ENCODE data around the gene RSF1. TPM values are rescaled to one million over a fixed set of nuclear protein-coding genes. Genes with fewer than 3 reads are reported as not detected.

Gene RSF1
- total RNA-seq, 1 donor from 2014 or later = 40.6 TPM

- H3K9me3 ChIP-seq (replicated peaks) = no peaks in the 10 kb centered on the region
- no peak for DNase-seq
- peaks cover 3% of the 10 kb centered on the region for H3K4me1 ChIP-seq
- no peaks in the 10 kb centered on the region for H3K27me3 ChIP-seq (ENCODE audit: low read depth)
- no peak overlapping the region for H3K4me3 ChIP-seq
- TF ChIP-seq CTCF (IDR thresholded peaks at IDR 0.05; ENCODE audit: borderline replicate concordance) = no peak
- intact Hi-C loops (cut with micrococcal nuclease) = no loop called here
- no peak overlapping the region for H3K27ac ChIP-seq (replicated peaks)
- peaks cover 23% of the 10 kb centered on the region for H3K36me3 ChIP-seq
Observed at GRCh38 chr11:77661670-77662069, 158.9 kb downstream of the RSF1 start.

GRCh38 chr11:77660947-77661346 is 159.6 kb downstream of the RSF1 start:
- no peak overlapping the region for H3K4me3 ChIP-seq
- H3K36me3 ChIP-seq = peaks cover 16% of the 10 kb centered on the region
- H3K27me3 ChIP-seq (ENCODE audit: low read depth) = no peaks in the 10 kb centered on the region
- H3K4me1 ChIP-seq = peaks cover 3% of the 10 kb centered on the region
- intact Hi-C loops (cut with micrococcal nuclease) = no loop called here
- H3K9me3 ChIP-seq (replicated peaks) = no peaks in the 10 kb centered on the region
- TF ChIP-seq CTCF (IDR thresholded peaks at IDR 0.05; ENCODE audit: borderline replicate concordance) = no peak
- DNase-seq = no peak
- no peak overlapping the region for H3K27ac ChIP-seq (replicated peaks)

GRCh38 chr11:77658213-77659013 is 162.1 kb downstream of the RSF1 start:
- Histone ChIP-seq H3K4me3 (no peak overlapping the region), H3K9me3 (replicated peaks) (no peaks in the 10 kb centered on the region), H3K27ac (replicated peaks) (no peak overlapping the region), H3K4me1 (no peaks in the 10 kb centered on the region), H3K36me3 (no peaks in the 10 kb centered on the region), H3K27me3 (ENCODE audit: low read depth) (no peaks in the 10 kb centered on the region)
- no peak for TF ChIP-seq CTCF (IDR thresholded peaks at IDR 0.05; ENCODE audit: borderline replicate concordance)
- no peak for DNase-seq
- intact Hi-C loops (cut with micrococcal nuclease) = no loop called here

GRCh38 chr11:77656362-77656761 is 164.2 kb downstream of the RSF1 start:
- Histone ChIP-seq H3K27ac (replicated peaks) (no peak overlapping the region), H3K4me3 (no peak overlapping the region), H3K4me1 (no peaks in the 10 kb centered on the region), H3K9me3 (replicated peaks) (no peaks in the 10 kb centered on the region), H3K27me3 (ENCODE audit: low read depth) (no peaks in the 10 kb centered on the region), H3K36me3 (no peaks in the 10 kb centered on the region)
- DNase-seq = no peak
- intact Hi-C loops (cut with micrococcal nuclease) = no loop called here
- no peak for TF ChIP-seq CTCF (IDR thresholded peaks at IDR 0.05; ENCODE audit: borderline replicate concordance)

- Histone ChIP-seq H3K4me1 (no peaks in the 10 kb centered on the region), H3K36me3 (no peaks in the 10 kb centered on the region), H3K27me3 (ENCODE audit: low read depth) (no peaks in the 10 kb centered on the region), H3K4me3 (no peak overlapping the region), H3K27ac (replicated peaks) (no peak overlapping the region), H3K9me3 (replicated peaks) (no peaks in the 10 kb centered on the region)
- no peak for DNase-seq
- intact Hi-C loops (cut with micrococcal nuclease) = no loop called here
- no peak for TF ChIP-seq CTCF (IDR thresholded peaks at IDR 0.05; ENCODE audit: borderline replicate concordance)
Observed at GRCh38 chr11:77654770-77655434, 165.6 kb downstream of the RSF1 start.
